Fibroblast of lung (primary cell): ENCODE measurements around the gene TH. TPM values are rescaled to one million over a fixed set of nuclear protein-coding genes. Genes with fewer than 3 reads are reported as not detected.

Experiments
- DNase-seq, 2 donors: peaks; one replicate each; pipeline versions ENCODE4 v3.0.0 to v3.0.0-alpha.2; 2010; ENCODE audit warnings: low read depth in 2 of 2
- H2AFZ ChIP-seq: 2 replicates; pipeline ENCODE4 v1.5.1; 2012; ENCODE audit warnings: low read length, control low read depth, inconsistent platforms
- H3K27ac ChIP-seq: 2 replicates; pipeline ENCODE4 v1.5.1; 2011; ENCODE audit warnings: low read length, control low read depth; ENCODE audit not compliant: insufficient read depth
- H3K27me3 ChIP-seq: 2 replicates; pipeline ENCODE4 v1.5.1; 2011; ENCODE audit warnings: mild to moderate bottlenecking, low read length; ENCODE audit not compliant: control insufficient read depth, insufficient read depth
- H3K36me3 ChIP-seq: 2 replicates; pipeline ENCODE4 v1.5.1; 2011; ENCODE audit warnings: low read length; ENCODE audit not compliant: control insufficient read depth, insufficient read depth
- H3K4me1 ChIP-seq: 2 replicates; pipeline ENCODE4 v1.5.1; 2011; ENCODE audit warnings: low read length; ENCODE audit not compliant: control insufficient read depth, insufficient read depth; ENCODE audit errors: extremely low read depth
- H3K4me2 ChIP-seq: 2 replicates; pipeline ENCODE4 v1.5.1; 2011; ENCODE audit warnings: low read length, control low read depth; ENCODE audit not compliant: insufficient read depth; ENCODE audit errors: extremely low read depth
- H3K4me3 ChIP-seq, 4 experiments: fragments of 200-600 bp in 1 of 4; sonication (generic) in 1 of 4; replicated peaks in 1 of 4; 2 replicates each; pipeline ENCODE4 v1.5.1; 2011 to 2016; ENCODE audit warnings: low read length in 4 of 4, low read depth in 3 of 4, mild to moderate bottlenecking in 3 of 4, control low read depth in 2 of 4, inconsistent platforms in 1 of 4, mixed read lengths in 1 of 4; ENCODE audit not compliant: insufficient read depth in 1 of 4; ENCODE audit errors: control extremely low read depth in 1 of 4
- H3K79me2 ChIP-seq: 2 replicates; pipeline ENCODE4 v1.5.1; 2012; ENCODE audit warnings: mild to moderate bottlenecking, low read length, inconsistent platforms; ENCODE audit not compliant: control insufficient read depth, insufficient read depth
- H3K9ac ChIP-seq: 2 replicates; pipeline ENCODE4 v1.5.1; 2011; ENCODE audit warnings: mild to moderate bottlenecking, low read length, control low read depth; ENCODE audit not compliant: insufficient read depth
- H3K9me3 ChIP-seq: 2 replicates; pipeline ENCODE4 v1.5.1; 2012; ENCODE audit warnings: low read depth, low read length; ENCODE audit not compliant: control insufficient read depth, insufficient read depth
- H4K20me1 ChIP-seq: 2 replicates; pipeline ENCODE4 v1.5.1; 2011; ENCODE audit warnings: low read length; ENCODE audit not compliant: control insufficient read depth, insufficient read depth; ENCODE audit errors: extremely low read depth
- CTCF ChIP-seq, 2 donors: IDR thresholded peaks in 1 of 2; conservative IDR thresholded peaks in 1 of 2; 1 replicate in 1 of 2; 2 replicates in 1 of 2; pipeline ENCODE4 v1.5.1; 2011 to 2012; ENCODE audit warnings: low read length in 2 of 2, control low read depth in 1 of 2, inconsistent platforms in 1 of 2, low read depth in 1 of 2, mild to moderate bottlenecking in 1 of 2
- EZH2 ChIP-seq: IDR thresholded peaks from 2 replicates; pipeline ENCODE4 v1.5.1; 2012; ENCODE audit warnings: low read length, control low read depth, mild to moderate bottlenecking; ENCODE audit errors: missing control alignments
- polyA plus RNA-seq, 2 donors: library from polyadenylated mRNA; depleted of rRNA in 1 of 2; stranded (reverse) in 1 of 2; unstranded in 1 of 2; fragments of >200 nt; gene quantifications; 2 replicates each; pipeline ENCODE4 v1.2.1, GENCODE V29; 2011 to 2012; ENCODE audit warnings: missing spikeins in 1 of 2
- total RNA-seq: library from RNA; depleted of rRNA; stranded (reverse); fragments of >200 nt; gene quantifications from 2 replicates; pipeline ENCODE4 v1.2.1, GENCODE V29; 2014

Gene TH
- total and polyA plus RNA-seq, 2 donors (not counting 1 experiment from before 2014, with no cell fraction given): 0.17 TPM; not detected in 1

DNA sequence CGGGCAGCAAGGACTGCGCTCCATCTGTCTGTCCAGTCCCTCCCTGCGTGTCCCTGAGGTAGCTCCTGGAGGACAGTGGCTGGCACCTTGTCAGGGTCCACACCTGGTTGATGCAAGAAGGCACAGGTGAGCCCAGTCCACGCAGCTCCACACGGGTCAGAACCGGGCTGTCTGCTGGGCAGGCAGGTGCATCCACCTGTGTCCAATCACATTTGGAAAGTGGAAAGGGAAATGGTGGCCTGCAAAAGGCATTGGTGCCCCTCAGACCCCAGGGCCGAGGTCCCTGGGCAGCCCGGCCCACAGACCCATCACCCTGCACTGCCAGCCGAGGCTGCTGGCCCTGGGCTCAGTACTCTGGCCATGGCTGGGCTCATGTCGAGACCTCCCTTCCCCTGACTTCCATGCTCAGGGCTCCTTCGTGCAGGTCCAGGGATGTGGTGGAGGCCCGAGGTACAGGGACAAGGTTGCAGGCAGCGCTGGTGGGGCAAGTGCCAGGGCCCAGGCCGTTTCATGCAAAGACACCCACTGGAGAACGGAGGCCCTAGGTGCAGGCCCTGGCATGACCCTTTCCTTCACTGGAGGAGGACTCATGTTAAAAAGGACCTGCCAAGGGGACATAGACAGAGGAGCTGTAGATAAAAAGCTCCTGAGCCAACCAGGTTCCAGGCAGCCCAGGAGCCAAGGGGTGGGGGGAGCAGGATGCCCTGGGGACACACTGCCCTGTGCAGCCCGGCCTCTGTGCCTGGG is 38.9 kb upstream of the TH start:
- no peak for TF ChIP-seq CTCF (conservative IDR thresholded peaks at IDR 0.05 in 1 of 2, IDR thresholded peaks at IDR 0.05 in 1 of 2; ENCODE audit: low read depth in 1 of 2, low read length in 2 of 2)
- TF ChIP-seq EZH2: no peak
- Histone ChIP-seq H3K36me3 (no peaks in the 10 kb centered on the region), H2AFZ (no peak overlapping the region), H3K27me3 (no peaks in the 10 kb centered on the region), H3K9me3 (no peaks in the 10 kb centered on the region), H4K20me1 (no peaks in the 10 kb centered on the region), H3K9ac (no peak overlapping the region), H3K27ac (no peak overlapping the region), H3K4me3 (no peak overlapping the region), H3K79me2 (no peaks in the 10 kb centered on the region), H3K4me1 (no peaks in the 10 kb centered on the region), H3K4me2 (no peak overlapping the region)
- DNase-seq: no peak

DNA sequence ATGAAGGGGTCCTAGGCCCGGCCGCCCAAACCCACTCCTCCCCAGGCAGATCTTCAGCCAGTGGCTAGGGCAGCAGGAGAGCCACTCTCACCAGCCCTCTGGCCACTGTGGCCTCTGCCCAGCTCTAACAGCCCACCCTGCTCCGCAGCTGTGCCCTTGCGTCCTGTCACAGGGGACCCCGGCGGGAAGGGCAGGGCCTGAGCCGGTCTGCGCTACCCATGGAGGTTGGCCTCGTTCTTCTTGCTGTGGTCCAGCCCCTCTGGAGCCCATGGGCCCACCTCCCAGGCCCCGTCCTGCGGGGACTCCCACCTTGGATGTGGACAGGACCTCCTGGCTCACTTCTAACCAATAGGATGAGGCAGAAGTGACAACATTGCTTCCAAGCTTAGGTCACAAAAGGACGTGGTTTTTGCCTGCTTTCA is 38.3 kb upstream of the TH start:
- H3K4me2 ChIP-seq: no peak overlapping the region
- no peaks in the 10 kb centered on the region for H3K27me3 ChIP-seq
- H3K4me1 ChIP-seq: no peaks in the 10 kb centered on the region
- no peak overlapping the region for H3K27ac ChIP-seq
- no peak overlapping the region for H3K9ac ChIP-seq
- TF ChIP-seq EZH2: no peak
- no peak for TF ChIP-seq CTCF (conservative IDR thresholded peaks at IDR 0.05 in 1 of 2, IDR thresholded peaks at IDR 0.05 in 1 of 2; ENCODE audit: low read depth in 1 of 2, low read length in 2 of 2)
- no peaks in the 10 kb centered on the region for H3K36me3 ChIP-seq
- H2AFZ ChIP-seq: no peak overlapping the region
- no peaks in the 10 kb centered on the region for H4K20me1 ChIP-seq
- H3K4me3 ChIP-seq: no peak overlapping the region
- no peak for DNase-seq
- H3K9me3 ChIP-seq: no peaks in the 10 kb centered on the region
- H3K79me2 ChIP-seq: no peaks in the 10 kb centered on the region

DNA sequence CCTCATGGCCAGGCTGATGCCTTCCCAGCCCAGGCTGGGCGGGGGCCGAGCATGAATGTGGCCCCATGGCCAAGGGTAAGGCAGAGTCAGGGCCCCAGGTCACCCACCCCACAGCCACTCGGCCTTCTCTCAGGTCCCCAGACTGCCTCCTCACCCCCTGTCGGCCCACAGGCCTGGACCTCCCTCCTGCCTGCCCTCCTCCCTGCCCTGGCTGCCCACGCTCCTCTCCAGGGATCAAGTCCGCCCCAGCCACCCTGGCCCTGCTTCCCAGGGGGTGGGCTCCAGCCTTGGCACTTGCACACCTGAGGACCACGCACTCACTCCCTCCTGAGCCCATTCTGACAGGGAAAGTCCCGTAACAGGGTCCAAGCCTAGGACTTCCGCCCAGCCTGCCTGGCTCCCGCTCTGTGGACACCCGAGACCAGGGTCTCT is 37.8 kb upstream of the TH start:
- H3K79me2 ChIP-seq: no peaks in the 10 kb centered on the region
- no peak overlapping the region for H3K9ac ChIP-seq
- no peaks in the 10 kb centered on the region for H3K9me3 ChIP-seq
- DNase-seq: no peak
- TF ChIP-seq EZH2 (no peak), CTCF (conservative IDR thresholded peaks at IDR 0.05 in 1 of 2, IDR thresholded peaks at IDR 0.05 in 1 of 2; ENCODE audit: low read depth in 1 of 2, low read length in 2 of 2) (no peak)
- H3K27ac ChIP-seq: no peak overlapping the region
- H3K4me1 ChIP-seq: no peaks in the 10 kb centered on the region
- no peaks in the 10 kb centered on the region for H4K20me1 ChIP-seq
- H3K36me3 ChIP-seq: no peaks in the 10 kb centered on the region
- H3K4me2 ChIP-seq: no peak overlapping the region
- H3K27me3 ChIP-seq: no peaks in the 10 kb centered on the region
- no peak overlapping the region for H3K4me3 ChIP-seq
- no peak overlapping the region for H2AFZ ChIP-seq
